Measurements from ENCODE around the gene OR10J5.

Gene OR10J5

DNA sequence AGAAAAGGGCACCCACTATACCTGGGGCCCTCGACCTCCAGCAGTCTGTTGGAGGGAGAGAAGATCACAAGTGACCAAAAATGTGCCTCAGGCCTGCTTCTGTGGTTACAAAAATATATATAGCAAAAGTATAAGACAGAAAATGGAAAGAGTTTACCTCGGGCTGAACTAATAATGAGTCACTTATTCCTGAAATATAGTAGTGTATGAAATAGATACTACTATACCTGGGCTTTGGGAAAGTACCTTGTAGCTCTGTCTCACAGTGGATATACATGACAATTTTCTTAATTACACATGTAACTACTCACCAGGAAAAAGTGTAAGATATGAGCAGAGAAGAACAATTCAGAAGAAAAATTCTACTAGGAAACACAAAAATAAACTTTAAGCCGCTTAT, 44.5 kb upstream of the OR10J5 start:
- H2AFZ ChIP-seq (ENCODE audit: low read depth, low read length, severe bottlenecking): no peak overlapping the region
- no peak overlapping the region for H3K9ac ChIP-seq (ENCODE audit: low read length)
- no peaks in the 10 kb centered on the region for H3K9me3 ChIP-seq (ENCODE audit: insufficient read depth, low read length)
- H3K36me3 ChIP-seq (ENCODE audit: low read length): no peaks in the 10 kb centered on the region
- H3K4me2 ChIP-seq (ENCODE audit: low read depth, low read length, poor library complexity, severe bottlenecking): no peak overlapping the region
- no peak overlapping the region for H3K4me3 ChIP-seq (ENCODE audit: insufficient read depth, low read length, poor library complexity, severe bottlenecking)
- no peaks in the 10 kb centered on the region for H3K9me2 ChIP-seq (replicated peaks; ENCODE audit: insufficient read depth, low read length)
- no peaks in the 10 kb centered on the region for H3F3A ChIP-seq (ENCODE audit: insufficient read depth)
- no peaks in the 10 kb centered on the region for H4K20me1 ChIP-seq (ENCODE audit: low read depth, low read length)
- no peaks in the 10 kb centered on the region for H3K79me2 ChIP-seq (ENCODE audit: insufficient read depth, low read length)
- H3K27ac ChIP-seq (ENCODE audit: low read depth, low read length): no peak overlapping the region
- no peaks in the 10 kb centered on the region for H3K27me3 ChIP-seq (ENCODE audit: low read length)
- TF ChIP-seq EZH2phosphoT487 (conservative IDR thresholded peaks at IDR 0.05; ENCODE audit: low read length): no peak
- TF ChIP-seq, protein P1, sequence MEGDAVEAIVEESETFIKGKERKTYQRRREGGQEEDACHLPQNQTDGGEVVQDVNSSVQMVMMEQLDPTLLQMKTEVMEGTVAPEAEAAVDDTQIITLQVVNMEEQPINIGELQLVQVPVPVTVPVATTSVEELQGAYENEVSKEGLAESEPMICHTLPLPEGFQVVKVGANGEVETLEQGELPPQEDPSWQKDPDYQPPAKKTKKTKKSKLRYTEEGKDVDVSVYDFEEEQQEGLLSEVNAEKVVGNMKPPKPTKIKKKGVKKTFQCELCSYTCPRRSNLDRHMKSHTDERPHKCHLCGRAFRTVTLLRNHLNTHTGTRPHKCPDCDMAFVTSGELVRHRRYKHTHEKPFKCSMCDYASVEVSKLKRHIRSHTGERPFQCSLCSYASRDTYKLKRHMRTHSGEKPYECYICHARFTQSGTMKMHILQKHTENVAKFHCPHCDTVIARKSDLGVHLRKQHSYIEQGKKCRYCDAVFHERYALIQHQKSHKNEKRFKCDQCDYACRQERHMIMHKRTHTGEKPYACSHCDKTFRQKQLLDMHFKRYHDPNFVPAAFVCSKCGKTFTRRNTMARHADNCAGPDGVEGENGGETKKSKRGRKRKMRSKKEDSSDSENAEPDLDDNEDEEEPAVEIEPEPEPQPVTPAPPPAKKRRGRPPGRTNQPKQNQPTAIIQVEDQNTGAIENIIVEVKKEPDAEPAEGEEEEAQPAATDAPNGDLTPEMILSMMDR (IDR thresholded peaks at IDR 0.05; ENCODE audit: insufficient read depth, low read length, poor library complexity, severe bottlenecking): no peak

DNA sequence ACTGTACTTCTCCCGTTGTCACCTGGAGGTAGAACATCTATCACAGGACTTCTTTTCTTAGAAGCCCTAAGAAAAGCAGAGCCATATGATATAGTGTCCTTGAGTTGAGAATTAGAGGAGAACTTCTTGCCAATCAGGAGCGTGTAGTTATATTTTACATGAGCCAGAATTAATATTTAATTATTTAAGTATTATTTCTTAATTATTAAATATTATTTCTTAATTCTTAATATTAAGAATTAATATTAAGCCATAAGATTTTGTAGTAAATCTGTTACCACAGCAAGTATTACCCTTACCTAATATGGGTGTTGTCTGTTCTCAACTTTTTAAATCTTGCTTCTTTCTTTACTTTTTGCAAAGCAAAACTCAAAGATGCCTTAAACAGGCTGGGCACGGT, 41.6 kb upstream of the OR10J5 start:
- no peaks in the 10 kb centered on the region for H3K79me2 ChIP-seq (ENCODE audit: insufficient read depth, low read length)
- no peak overlapping the region for H2AFZ ChIP-seq (ENCODE audit: low read depth, low read length, severe bottlenecking)
- H3K9me2 ChIP-seq (replicated peaks; ENCODE audit: insufficient read depth, low read length): no peaks in the 10 kb centered on the region
- H4K20me1 ChIP-seq (ENCODE audit: low read depth, low read length): no peaks in the 10 kb centered on the region
- no peaks in the 10 kb centered on the region for H3K36me3 ChIP-seq (ENCODE audit: low read length)
- H3F3A ChIP-seq (ENCODE audit: insufficient read depth): no peaks in the 10 kb centered on the region
- no peaks in the 10 kb centered on the region for H3K9me3 ChIP-seq (ENCODE audit: insufficient read depth, low read length)
- TF ChIP-seq, protein P1 (IDR thresholded peaks at IDR 0.05; ENCODE audit: insufficient read depth, low read length, poor library complexity, severe bottlenecking): no peak
- no peak for TF ChIP-seq EZH2phosphoT487 (conservative IDR thresholded peaks at IDR 0.05; ENCODE audit: low read length)
- H3K4me2 ChIP-seq (ENCODE audit: low read depth, low read length, poor library complexity, severe bottlenecking): no peak overlapping the region
- no peak overlapping the region for H3K27ac ChIP-seq (ENCODE audit: low read depth, low read length)
- H3K27me3 ChIP-seq (ENCODE audit: low read length): no peaks in the 10 kb centered on the region
- no peak overlapping the region for H3K9ac ChIP-seq (ENCODE audit: low read length)
- H3K4me3 ChIP-seq (ENCODE audit: insufficient read depth, low read length, poor library complexity, severe bottlenecking): no peak overlapping the region

DNA sequence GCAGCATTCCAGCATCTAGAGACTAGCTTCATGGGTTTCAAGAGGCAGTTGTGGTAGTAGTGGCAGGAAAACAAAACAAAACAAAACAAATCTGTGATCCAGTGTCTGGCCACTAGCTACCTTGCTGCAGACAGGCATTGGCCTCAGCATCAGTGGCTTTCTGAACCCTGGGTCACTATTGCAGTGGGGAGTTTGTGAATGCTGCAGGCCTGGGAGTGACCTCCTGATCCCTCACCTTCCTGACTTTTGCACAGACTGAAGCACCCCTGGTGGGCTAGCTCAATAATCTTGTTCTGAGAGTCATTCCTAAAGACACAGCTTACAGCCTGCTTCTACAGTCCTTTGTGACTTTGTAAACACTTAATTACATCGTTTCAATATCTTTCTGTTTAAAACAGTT, 26.9 kb upstream of the OR10J5 start:
- Histone ChIP-seq H3K9me3 (ENCODE audit: insufficient read depth, low read length) (no peaks in the 10 kb centered on the region), H3K9ac (ENCODE audit: low read length) (no peak overlapping the region), H3K27me3 (ENCODE audit: low read length) (no peaks in the 10 kb centered on the region), H3K4me2 (ENCODE audit: low read depth, low read length, poor library complexity, severe bottlenecking) (no peak overlapping the region), H3K79me2 (ENCODE audit: insufficient read depth, low read length) (no peaks in the 10 kb centered on the region), H3K9me2 (replicated peaks; ENCODE audit: insufficient read depth, low read length) (0 out of 2 replicates have a peak, but pooled peaks cover 3% of the 10 kb centered on the region), H3F3A (ENCODE audit: insufficient read depth) (no peaks in the 10 kb centered on the region), H2AFZ (ENCODE audit: low read depth, low read length, severe bottlenecking) (no peak overlapping the region), H3K4me3 (ENCODE audit: insufficient read depth, low read length, poor library complexity, severe bottlenecking) (no peak overlapping the region), H4K20me1 (ENCODE audit: low read depth, low read length) (no peaks in the 10 kb centered on the region), H3K27ac (ENCODE audit: low read depth, low read length) (no peak overlapping the region), H3K36me3 (ENCODE audit: low read length) (no peaks in the 10 kb centered on the region)
- TF ChIP-seq EZH2phosphoT487 (conservative IDR thresholded peaks at IDR 0.05; ENCODE audit: low read length): no peak
- TF ChIP-seq, protein P1 (IDR thresholded peaks at IDR 0.05; ENCODE audit: insufficient read depth, low read length, poor library complexity, severe bottlenecking): no peak
